Activated T-cell treated with anti-CD3 and anti-CD28 coated beads, Interleukin-2, amount 50 U/mL, for 72 hours (primary cell): ENCODE data around the gene UIMC1. TPM values are rescaled to one million over a fixed set of nuclear protein-coding genes. Genes with fewer than 3 reads are reported as not detected.
A peak's percentile ranks its signal among the peaks of the same experiment; 100 is the strongest.

Experiments
- ATAC-seq, 2 donors: fragments of 150-1000 bp; cut with Tn5 transposase; replicated peaks in 1 of 2; 2 replicates each; pipeline ENCODE4 v1.10.0; 2021; ENCODE audit warnings: moderate library complexity in 2 of 2, mild to moderate bottlenecking in 1 of 2
- DNase-seq, 2 donors: peaks; one replicate each; pipeline ENCODE4 v3.0.0; 2021 to 2022; ENCODE audit warnings: mixed read lengths in 1 of 2
- H3K27ac Mint-ChIP-seq: one replicate; pipeline ENCODE4 v1.8.0; 2022; ENCODE audit warnings: mild to moderate bottlenecking, moderate library complexity, mixed read lengths
- H3K27me3 Mint-ChIP-seq: one replicate; pipeline ENCODE4 v1.8.0; 2022; ENCODE audit warnings: low read depth, mixed read lengths
- H3K36me3 Mint-ChIP-seq, 2 donors: one replicate each; pipeline ENCODE4 v1.8.0; 2022; ENCODE audit warnings: mixed read lengths in 2 of 2, mild to moderate bottlenecking in 1 of 2; ENCODE audit not compliant: insufficient read depth in 2 of 2
- H3K4me1 Mint-ChIP-seq: one replicate; pipeline ENCODE4 v1.8.0; 2022; ENCODE audit warnings: low read depth, mixed read lengths
- H3K4me3 Mint-ChIP-seq, 2 donors: one replicate each; pipeline ENCODE4 v1.8.0; 2022; ENCODE audit warnings: mild to moderate bottlenecking in 2 of 2, mixed read lengths in 2 of 2, moderate library complexity in 2 of 2
- H3K9me3 Mint-ChIP-seq, 2 donors: one replicate each; pipeline ENCODE4 v1.8.0; 2022; ENCODE audit warnings: mixed read lengths in 2 of 2
- total RNA-seq, 2 donors: library from RNA; stranded (reverse); gene quantifications; one replicate each; pipeline ENCODE4 v1.2.3, GENCODE V29; 2022

Gene UIMC1
- total RNA-seq, 2 donors from 2014 or later: 62.8 to 76.5 TPM

DNA sequence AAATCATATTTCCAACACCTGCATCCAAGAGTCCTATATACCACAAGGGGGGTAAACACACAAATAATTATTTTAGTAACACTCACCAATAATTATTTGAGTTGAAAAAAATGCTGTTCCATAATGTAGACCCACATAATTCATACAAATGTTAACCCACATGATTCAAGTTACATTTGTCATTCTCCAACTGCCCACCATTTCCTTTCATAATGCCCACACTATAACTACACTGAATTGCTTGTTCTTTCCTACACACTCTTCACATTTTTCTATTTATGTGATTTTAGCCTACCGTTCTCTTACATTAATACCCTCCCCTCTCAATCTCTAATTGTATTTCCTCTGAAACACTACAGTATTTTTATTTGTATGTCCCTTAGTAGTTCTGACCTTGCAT, 71.6 kb downstream of the UIMC1 start:
- DNase-seq (no peak), ATAC-seq (peak in 1 of 2 donors; percentile 41)
- Mint-ChIP-seq H3K27ac (peak overlapping the region; percentile 17), H3K27me3 (no peaks in the 10 kb centered on the region), H3K36me3 (peaks cover 0 to 7% of the 10 kb centered on the region in 2 donors), H3K4me1 (peaks cover 24% of the 10 kb centered on the region), H3K9me3 (no peaks in the 10 kb centered on the region), H3K4me3 (no peak overlapping the region)

DNA sequence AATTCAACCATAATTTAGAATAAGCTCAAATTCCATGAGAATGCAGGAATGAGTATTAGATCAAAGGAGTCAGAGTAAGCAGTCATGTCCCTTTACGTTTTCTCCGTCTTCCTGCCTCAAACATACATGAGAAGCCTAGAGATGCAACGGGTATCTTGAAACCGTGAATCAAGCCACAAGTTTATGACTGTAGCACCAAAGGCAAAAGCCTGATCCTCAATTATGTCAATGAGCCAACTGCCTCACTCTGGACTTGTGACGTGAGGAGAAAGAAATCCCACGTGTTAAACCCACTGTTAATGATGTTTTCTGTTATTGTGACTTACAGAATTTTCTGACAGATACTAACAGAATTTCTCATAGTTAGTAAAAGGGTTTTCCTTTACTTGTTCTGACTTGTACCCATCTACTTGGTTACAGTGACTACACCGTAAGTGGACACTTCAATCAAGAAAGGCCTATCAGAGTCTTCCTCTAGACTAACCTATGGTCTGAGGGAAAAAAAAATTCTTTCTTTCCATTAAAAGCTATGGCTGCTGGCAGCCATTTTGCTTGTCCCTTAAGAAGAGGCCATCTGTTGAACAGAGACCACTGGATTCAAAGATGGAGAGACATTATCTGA, 72.2 kb downstream of the UIMC1 start:
- H3K4me1 Mint-ChIP-seq: peaks cover 26% of the 10 kb centered on the region
- no peaks in the 10 kb centered on the region for H3K9me3 Mint-ChIP-seq
- no peak overlapping the region for H3K4me3 Mint-ChIP-seq
- H3K27ac Mint-ChIP-seq: no peak overlapping the region
- DNase-seq (no peak), ATAC-seq (peak; percentile 24 to 67)
- H3K36me3 Mint-ChIP-seq: peaks cover 0 to 6% of the 10 kb centered on the region in 2 donors
- no peaks in the 10 kb centered on the region for H3K27me3 Mint-ChIP-seq

DNA sequence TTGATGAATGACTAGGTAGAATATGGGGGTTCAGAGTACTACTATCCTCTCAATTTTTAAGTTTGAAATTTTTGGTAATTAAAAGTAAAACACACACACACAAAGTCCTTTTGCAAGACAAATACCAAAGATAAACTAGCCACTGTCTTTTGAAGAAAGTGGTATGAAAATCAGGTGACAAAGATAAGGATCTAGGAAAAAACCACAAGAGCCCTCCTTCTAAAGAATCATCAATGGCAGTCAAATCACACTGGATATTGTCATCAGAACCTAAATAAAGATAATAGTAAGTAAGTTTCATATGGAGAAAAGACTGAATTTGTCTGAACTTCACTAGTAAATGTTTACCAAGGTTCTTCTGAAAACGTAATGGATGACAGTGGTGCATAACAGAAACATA, 76.9 kb downstream of the UIMC1 start:
- no peaks in the 10 kb centered on the region for H3K27me3 Mint-ChIP-seq
- peaks cover 0 to 4% of the 10 kb centered on the region in 2 donors for H3K36me3 Mint-ChIP-seq
- ATAC-seq (no peak), DNase-seq (no peak)
- peaks cover 6% of the 10 kb centered on the region for H3K4me1 Mint-ChIP-seq
- H3K4me3 Mint-ChIP-seq: no peak overlapping the region
- no peak overlapping the region for H3K27ac Mint-ChIP-seq
- H3K9me3 Mint-ChIP-seq: no peaks in the 10 kb centered on the region

DNA sequence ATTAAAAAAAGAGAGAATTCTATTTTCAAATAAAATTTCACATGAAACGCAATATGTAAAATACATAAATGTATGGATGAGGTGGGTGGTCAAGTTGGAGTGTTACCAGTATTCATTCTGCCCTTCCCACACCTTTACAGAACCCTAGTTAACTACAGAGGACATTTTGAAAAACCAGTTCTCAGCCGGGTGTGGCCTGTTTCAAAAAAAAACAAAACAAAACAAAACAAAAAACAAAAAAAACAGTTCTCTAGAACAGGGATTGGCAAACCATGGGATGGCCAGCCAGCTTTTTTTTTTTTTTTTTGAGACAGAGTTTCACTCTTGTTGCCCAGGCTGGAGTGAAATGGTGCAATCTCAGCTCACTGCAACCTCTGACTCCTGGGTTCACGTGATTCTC, 79.0 kb downstream of the UIMC1 start:
- Mint-ChIP-seq H3K27ac (no peak overlapping the region), H3K4me3 (no peak overlapping the region), H3K27me3 (no peaks in the 10 kb centered on the region), H3K9me3 (no peaks in the 10 kb centered on the region), H3K4me1 (peaks cover 5% of the 10 kb centered on the region), H3K36me3 (peaks cover 0 to 6% of the 10 kb centered on the region in 2 donors)
- no peak for ATAC-seq
- no peak for DNase-seq

DNA sequence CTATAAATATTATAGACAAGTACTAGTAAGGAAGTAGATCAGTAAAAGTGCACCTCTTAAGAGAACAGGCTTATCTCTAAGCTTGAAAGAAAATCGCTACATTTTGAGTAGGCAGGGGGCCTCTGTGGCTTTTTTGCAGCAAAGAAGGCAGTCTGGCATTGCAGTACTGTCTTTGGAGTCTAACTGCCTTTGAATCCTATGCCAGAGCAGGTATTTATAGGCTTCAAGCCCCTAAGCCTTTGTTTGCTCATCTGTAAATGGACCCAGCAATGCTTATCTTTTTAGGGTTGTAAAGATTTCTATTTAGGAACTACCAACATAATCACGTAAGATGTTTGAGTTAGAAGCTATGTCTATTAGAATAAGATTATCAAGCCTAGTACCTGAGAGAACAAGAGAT, 83.8 kb downstream of the UIMC1 start:
- Mint-ChIP-seq H3K4me1 (peaks cover 7% of the 10 kb centered on the region), H3K27ac (peak overlapping the region; percentile 63), H3K9me3 (no peaks in the 10 kb centered on the region), H3K4me3 (no peak overlapping the region), H3K36me3 (peaks cover 0 to 15% of the 10 kb centered on the region in 2 donors), H3K27me3 (no peaks in the 10 kb centered on the region)
- ATAC-seq: no peak
- no peak for DNase-seq

DNA sequence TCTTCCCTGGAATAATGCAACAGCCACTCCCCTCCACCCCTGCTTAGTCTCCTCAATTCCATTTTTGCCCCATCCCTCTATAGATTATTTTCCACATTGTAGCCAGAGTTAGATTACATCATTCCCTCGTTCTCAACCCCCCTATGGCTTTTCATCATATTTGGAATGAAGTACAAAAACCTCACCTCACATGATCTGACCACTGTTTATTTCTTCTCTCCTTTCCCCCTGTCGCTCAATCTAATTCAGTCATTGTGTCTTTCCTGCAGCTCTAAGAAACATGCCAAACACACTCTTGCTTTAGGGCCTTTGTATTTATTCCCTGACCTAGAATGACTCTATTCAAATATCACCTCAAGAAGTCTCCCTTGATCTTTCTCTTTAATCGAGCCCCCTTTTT, 84.9 kb downstream of the UIMC1 start:
- Mint-ChIP-seq H3K36me3 (peaks cover 0 to 15% of the 10 kb centered on the region in 2 donors), H3K9me3 (no peaks in the 10 kb centered on the region), H3K4me3 (no peak overlapping the region), H3K27me3 (no peaks in the 10 kb centered on the region), H3K27ac (peak overlapping the region; percentile 63), H3K4me1 (peaks cover 10% of the 10 kb centered on the region)
- no peak for DNase-seq
- no peak for ATAC-seq

DNA sequence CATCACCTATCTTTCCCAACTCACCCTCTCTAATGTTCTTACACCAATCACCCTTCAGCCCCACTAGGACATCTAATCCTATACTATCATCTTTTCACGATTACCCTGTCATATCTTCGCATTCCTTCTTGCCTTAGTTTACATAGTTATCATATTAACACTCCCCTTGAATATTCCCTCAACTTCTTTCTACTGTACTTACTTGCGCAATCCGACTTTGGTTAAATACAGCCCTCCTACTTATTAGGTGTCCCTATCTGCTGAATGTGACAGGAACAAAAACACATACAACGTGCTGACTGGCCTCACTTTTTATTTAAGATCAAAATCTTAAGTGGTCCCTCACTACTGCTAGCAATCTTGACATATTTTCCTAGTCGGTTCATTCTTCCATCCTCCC, 88.0 kb downstream of the UIMC1 start:
- peaks cover 12% of the 10 kb centered on the region for H3K4me1 Mint-ChIP-seq
- H3K9me3 Mint-ChIP-seq: no peaks in the 10 kb centered on the region
- H3K27ac Mint-ChIP-seq: no peak overlapping the region
- H3K36me3 Mint-ChIP-seq: peaks cover 0 to 16% of the 10 kb centered on the region in 2 donors
- H3K27me3 Mint-ChIP-seq: no peaks in the 10 kb centered on the region
- no peak for DNase-seq
- no peak overlapping the region for H3K4me3 Mint-ChIP-seq
- no peak for ATAC-seq

DNA sequence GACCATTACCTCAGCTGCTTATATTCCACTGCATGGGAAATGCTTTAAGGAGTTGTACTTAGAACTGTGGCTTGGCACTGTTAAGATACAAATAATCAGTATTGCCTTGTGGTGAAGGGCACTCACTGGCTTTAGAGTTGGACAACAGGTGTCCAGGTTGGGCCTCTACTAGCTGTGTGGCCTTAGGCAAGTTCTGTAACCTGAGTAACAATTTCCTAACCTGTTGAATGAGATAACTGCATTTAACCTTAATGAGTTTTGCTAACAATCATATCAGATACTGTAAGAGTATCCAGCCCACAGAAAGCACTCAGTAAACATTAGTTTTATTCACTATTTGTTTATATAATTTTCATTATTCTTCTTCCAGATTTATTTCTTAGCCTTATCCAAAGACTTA, 90.2 kb downstream of the UIMC1 start:
- H3K27me3 Mint-ChIP-seq: no peaks in the 10 kb centered on the region
- H3K4me3 Mint-ChIP-seq: no peak overlapping the region
- ATAC-seq: no peak
- H3K4me1 Mint-ChIP-seq: peaks cover 20% of the 10 kb centered on the region
- DNase-seq: no peak
- H3K9me3 Mint-ChIP-seq: no peaks in the 10 kb centered on the region
- peaks cover 0 to 11% of the 10 kb centered on the region in 2 donors for H3K36me3 Mint-ChIP-seq
- no peak overlapping the region for H3K27ac Mint-ChIP-seq

DNA sequence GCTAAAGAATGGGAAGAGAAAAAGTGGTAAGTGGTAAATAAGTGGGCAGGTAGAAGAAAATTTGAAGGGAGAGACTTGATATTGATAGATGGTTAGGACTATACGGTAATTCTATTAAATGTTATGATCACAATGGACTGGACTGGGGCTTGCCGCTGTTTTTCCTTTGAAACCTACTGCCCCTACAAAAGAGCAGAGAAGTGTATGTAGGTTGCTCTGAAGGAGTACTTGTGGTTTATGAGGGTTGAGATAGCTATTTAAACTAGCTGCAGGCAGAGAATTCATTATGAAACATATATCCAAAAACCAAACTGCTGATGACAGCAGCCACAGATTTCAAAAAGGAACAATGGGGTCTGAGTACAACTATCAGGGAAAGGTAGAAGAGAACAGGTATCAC, 90.7 kb downstream of the UIMC1 start:
- no peak for DNase-seq
- peak overlapping the region; percentile 79 for H3K27ac Mint-ChIP-seq
- no peaks in the 10 kb centered on the region for H3K27me3 Mint-ChIP-seq
- peaks cover 0 to 11% of the 10 kb centered on the region in 2 donors for H3K36me3 Mint-ChIP-seq
- no peak for ATAC-seq
- H3K4me1 Mint-ChIP-seq: peaks cover 21% of the 10 kb centered on the region
- H3K4me3 Mint-ChIP-seq: no peak overlapping the region
- H3K9me3 Mint-ChIP-seq: no peaks in the 10 kb centered on the region

DNA sequence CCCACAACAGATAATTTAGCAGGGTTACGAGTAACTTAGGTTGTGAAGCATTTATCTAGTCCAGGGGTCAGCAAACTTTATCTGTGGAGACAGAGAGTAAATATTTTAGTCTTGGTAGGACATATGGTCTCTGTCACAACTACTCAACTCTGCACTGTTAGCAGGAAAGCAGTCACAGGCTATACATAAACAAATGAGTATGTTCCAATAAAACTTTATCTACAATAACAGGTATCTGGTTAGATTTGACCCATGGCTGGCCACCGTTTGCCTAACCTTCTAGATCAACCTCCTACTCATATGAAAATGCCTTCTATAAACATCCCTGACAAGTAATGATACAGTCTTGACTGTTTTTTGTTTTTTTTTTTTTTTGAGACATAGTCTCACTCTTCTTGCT, 94.5 kb downstream of the UIMC1 start:
- DNase-seq (no peak), ATAC-seq (no peak)
- no peaks in the 10 kb centered on the region for H3K9me3 Mint-ChIP-seq
- H3K4me3 Mint-ChIP-seq: no peak overlapping the region
- H3K27ac Mint-ChIP-seq: peak overlapping the region; percentile 54
- peaks cover 0 to 11% of the 10 kb centered on the region in 2 donors for H3K36me3 Mint-ChIP-seq
- H3K4me1 Mint-ChIP-seq: peaks cover 27% of the 10 kb centered on the region
- no peaks in the 10 kb centered on the region for H3K27me3 Mint-ChIP-seq

DNA sequence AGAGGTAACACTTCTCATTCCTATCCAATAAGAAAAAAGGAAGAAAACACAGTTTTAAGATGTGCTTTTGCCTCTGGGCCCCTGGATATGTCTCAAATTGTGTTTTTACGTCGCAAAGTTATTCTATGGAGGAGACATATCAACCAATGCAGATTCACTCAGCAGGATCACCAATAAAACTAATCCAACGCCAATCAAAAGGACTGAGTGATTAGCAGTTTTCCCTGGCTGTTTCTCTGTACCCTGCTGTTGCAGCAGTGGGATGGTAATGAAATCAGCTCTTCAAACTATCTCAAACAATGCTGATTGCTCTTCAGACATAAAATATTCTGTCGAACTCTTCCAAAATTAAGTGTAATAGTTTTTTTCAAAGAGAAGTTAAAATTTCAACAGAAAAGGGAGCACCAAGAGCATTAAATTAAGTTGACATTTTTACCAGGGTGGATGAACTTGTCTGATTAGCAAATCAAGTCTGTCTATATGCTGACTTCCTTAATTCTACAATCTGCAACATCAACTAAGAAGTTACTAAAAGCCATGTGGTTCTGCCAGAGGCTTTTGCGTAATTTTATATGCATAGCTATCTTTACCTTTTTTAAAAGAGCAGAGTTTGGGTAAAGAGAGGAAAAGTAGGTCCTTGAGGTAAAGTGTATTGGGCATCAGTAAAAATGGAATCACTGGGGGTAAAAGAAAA, 97.8 kb downstream of the UIMC1 start:
- H3K4me1 Mint-ChIP-seq: peaks cover 21% of the 10 kb centered on the region
- ATAC-seq: no peak
- DNase-seq: no peak
- no peak overlapping the region for H3K4me3 Mint-ChIP-seq
- no peak overlapping the region for H3K27ac Mint-ChIP-seq
- H3K27me3 Mint-ChIP-seq: no peaks in the 10 kb centered on the region
- peaks cover 2 to 14% of the 10 kb centered on the region in 2 donors for H3K36me3 Mint-ChIP-seq
- no peaks in the 10 kb centered on the region for H3K9me3 Mint-ChIP-seq

DNA sequence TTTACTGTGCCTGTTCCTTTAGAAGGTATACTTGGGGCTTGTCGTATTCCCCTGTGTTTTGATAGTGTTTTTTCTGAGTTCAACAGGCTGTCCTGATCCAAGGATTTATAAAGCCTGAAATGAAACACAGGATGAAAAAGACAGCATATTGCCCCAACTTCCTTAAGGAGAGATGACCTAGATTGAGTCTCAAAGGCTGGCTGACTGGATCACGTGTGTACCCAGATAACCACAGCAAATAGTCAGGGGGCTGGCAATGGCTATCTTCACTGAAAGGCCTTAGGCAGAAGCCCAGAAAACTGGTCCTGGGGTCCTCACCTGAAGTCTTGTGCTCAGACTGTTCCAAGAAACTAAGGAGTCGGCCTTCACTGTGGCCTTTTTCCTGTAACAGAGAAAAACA, 99.8 kb downstream of the UIMC1 start:
- no peaks in the 10 kb centered on the region for H3K9me3 Mint-ChIP-seq
- H3K4me1 Mint-ChIP-seq: peaks cover 32% of the 10 kb centered on the region
- ATAC-seq (no peak), DNase-seq (no peak)
- H3K27me3 Mint-ChIP-seq: no peaks in the 10 kb centered on the region
- no peak overlapping the region for H3K4me3 Mint-ChIP-seq
- H3K36me3 Mint-ChIP-seq: peaks cover 3 to 18% of the 10 kb centered on the region in 2 donors
- H3K27ac Mint-ChIP-seq: no peak overlapping the region

DNA sequence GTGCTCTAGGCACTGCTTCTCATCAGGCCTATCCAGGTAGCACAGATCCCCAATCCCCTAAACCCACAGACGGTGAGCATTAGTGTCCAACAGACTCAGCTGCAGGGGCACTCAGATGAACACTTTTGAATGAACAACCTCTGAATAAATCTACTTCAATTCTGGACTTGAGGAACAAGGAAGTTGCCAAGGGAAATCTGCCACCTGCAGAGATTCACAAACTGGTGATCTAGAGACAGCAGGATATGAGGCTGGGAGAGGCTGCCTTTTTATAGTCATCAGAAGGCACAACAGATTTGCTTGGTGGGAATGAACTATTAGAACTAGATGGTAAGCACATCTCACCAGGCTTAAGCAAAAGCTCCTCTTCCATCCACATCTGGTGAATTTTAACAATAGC, 100.5 kb downstream of the UIMC1 start:
- DNase-seq: no peak
- no peak for ATAC-seq
- Mint-ChIP-seq H3K27ac (no peak overlapping the region), H3K27me3 (no peaks in the 10 kb centered on the region), H3K4me3 (no peak overlapping the region), H3K36me3 (peaks cover 5 to 21% of the 10 kb centered on the region in 2 donors), H3K9me3 (no peaks in the 10 kb centered on the region), H3K4me1 (peaks cover 33% of the 10 kb centered on the region)

DNA sequence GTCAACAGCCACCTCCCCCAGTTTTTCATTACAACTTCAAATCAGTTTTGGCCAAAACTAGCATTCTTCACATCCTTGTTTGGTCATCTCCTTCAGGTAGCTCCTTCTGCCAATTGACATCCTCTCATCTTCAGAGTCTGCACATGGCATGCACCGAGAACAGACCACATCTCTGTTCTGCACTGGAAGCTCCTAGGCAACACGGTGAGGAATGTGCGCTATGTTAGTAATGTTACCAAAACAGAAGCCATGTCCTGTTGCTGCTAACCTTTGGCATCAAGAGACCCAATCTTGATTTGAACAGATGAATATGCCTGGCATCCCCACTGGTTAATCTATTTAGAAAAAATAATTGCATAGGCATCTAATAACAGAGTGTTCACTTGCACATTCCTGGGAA, 102.3 kb downstream of the UIMC1 start:
- Mint-ChIP-seq H3K9me3 (no peaks in the 10 kb centered on the region), H3K4me1 (peaks cover 37% of the 10 kb centered on the region), H3K36me3 (peaks cover 5 to 21% of the 10 kb centered on the region in 2 donors), H3K4me3 (no peak overlapping the region), H3K27me3 (no peaks in the 10 kb centered on the region), H3K27ac (no peak overlapping the region)
- DNase-seq: no peak
- ATAC-seq: no peak
